Transverse colon (tissue), 4 donors: ENCODE data around the gene SERINC5.

ENCODE experiments used
- POLR2A ChIP-seq: fragments of 450-650 bp; IDR thresholded peaks from one replicate; pipeline ENCODE4 v1.6.1; 2016; ENCODE audit warnings: antibody characterized with exemption, mild to moderate bottlenecking, moderate library complexity
- POLR2AphosphoS5 ChIP-seq, 3 donors: sonication (generic); formaldehyde crosslinking; IDR thresholded peaks; one replicate each; pipeline ENCODE4 v1.6.1; 2016; ENCODE audit warnings: antibody characterized with exemption in 3 of 3
- TF ChIP-seq, protein P1 (sequence below), 5 experiments: fragments of 200-600 bp in 3 of 5; fragments of 450-650 bp in 2 of 5; sonication (generic) in 3 of 5; IDR thresholded peaks; 1 replicate in 2 of 5; 2 replicates in 3 of 5; pipeline ENCODE4 v1.5.1; 2016 to 2017; ENCODE audit warnings: antibody characterized with exemption in 5 of 5, inconsistent platforms in 3 of 5, mild to moderate bottlenecking in 2 of 5, moderate library complexity in 1 of 5

DNA sequence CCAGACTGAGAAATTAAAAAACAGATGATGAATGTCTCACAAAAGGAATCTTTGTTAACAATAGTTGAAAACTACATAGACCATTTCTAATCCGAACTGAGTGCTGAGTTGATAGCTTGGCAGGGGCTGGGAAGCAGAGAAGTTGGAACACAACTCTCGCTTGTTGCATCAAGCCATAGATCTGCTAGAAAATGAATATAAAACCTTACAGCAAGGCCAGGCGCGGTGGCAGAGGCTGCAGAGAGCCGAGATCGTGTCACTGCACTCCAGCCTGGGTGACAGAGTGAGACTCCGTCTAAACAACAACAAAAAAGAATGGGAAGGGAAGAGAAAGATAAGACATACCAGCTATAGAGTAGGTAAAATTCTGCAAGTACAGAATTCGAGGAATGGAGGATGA, 35.9 kb upstream of the SERINC5 start:
- TF ChIP-seq, protein P1, sequence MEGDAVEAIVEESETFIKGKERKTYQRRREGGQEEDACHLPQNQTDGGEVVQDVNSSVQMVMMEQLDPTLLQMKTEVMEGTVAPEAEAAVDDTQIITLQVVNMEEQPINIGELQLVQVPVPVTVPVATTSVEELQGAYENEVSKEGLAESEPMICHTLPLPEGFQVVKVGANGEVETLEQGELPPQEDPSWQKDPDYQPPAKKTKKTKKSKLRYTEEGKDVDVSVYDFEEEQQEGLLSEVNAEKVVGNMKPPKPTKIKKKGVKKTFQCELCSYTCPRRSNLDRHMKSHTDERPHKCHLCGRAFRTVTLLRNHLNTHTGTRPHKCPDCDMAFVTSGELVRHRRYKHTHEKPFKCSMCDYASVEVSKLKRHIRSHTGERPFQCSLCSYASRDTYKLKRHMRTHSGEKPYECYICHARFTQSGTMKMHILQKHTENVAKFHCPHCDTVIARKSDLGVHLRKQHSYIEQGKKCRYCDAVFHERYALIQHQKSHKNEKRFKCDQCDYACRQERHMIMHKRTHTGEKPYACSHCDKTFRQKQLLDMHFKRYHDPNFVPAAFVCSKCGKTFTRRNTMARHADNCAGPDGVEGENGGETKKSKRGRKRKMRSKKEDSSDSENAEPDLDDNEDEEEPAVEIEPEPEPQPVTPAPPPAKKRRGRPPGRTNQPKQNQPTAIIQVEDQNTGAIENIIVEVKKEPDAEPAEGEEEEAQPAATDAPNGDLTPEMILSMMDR (IDR thresholded peaks at IDR 0.05) = no peak
- no peak for TF ChIP-seq POLR2AphosphoS5 (IDR thresholded peaks at IDR 0.05)
- no peak for TF ChIP-seq POLR2A
